OCI-LY7 (cell line): ENCODE measurements around the gene ENOX2.

Experiments
- CTCF ChIP-seq: fragments of 200-600 bp; sonication (generic); conservative IDR thresholded peaks from 2 replicates; pipeline ENCODE4 v1.5.1; 2014; ENCODE audit warnings: mild to moderate bottlenecking, antibody characterized with exemption, low read length, moderate library complexity, mixed read lengths
- EZH2phosphoT487 ChIP-seq: fragments of 200-600 bp; sonication (generic); IDR thresholded peaks from 2 replicates; pipeline ENCODE4 v1.6.1; 2018; ENCODE audit warnings: low read depth, borderline replicate concordance, mild to moderate bottlenecking, mixed run types, antibody characterized with exemption, low read length, moderate library complexity, mixed read lengths

- TF ChIP-seq CTCF (no peak), EZH2phosphoT487 (no peak)
These were observed 41.2 kb upstream of the ENOX2 start for GRCh38 chrX:130944230-130944629.
